NCI-H446 treated with DMSO at 0.1 percent for 48 hours (cell line): ENCODE results near the gene OPCML.

Experiments
- DNase-seq: peaks from one replicate; lab custom pipeline; 2025; lab: John Stamatoyannopoulos, UW

OPCML gene

DNA sequence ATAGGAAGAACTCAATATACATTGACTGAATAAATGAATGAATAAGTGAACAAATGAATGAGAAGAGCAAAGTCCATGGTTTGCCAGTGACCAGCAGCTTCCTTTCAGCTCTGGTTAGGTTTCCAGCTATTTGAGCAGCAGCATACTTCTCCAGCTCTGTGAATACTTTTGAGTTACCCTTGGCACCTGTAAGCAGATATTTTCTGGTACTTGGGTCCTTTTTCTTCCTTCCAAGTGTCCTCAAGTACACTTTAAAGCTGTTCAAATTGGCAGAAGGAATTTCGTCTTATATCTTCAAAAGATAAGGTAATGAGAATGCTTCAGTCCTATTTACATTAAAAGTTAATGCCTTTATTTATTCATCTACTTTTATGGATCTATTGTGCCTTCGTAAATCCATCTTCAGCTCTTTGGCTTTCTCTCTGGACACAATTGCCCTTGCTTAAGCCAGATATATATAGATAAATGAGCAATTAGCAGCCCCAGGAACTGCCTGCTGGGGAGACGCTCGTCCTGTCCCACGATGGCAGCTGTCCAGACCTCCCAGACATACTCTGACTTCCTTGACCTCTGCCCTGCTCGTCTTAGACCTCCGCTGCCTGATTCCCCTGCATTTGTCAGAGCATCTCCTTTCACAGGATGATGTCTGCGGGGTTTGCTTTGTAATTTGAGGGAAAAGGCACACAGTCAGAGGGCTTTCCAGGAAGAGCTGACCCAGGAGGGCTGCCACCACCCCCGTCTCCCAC lies 926.3 kb downstream of the OPCML start:
- DNase-seq: no peak

DNA sequence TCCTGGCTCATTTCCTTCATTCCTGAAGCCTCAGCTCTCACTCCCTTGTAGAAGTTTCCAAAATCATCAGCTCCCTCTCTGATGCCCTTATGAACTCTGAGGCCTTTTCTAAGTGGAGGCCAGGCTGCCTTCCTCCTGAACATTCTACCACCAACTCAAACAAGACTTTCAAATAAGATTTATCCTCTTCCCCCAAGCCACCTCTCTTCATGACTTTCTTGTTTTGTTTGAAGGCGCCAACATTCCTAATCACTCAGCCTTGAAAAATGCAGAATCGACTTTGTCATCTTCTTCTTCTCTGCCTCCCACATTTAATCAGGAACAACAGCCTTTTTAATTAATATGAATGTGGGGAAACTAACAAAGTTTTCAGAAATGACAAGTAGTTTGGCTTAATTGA lies 927.9 kb downstream of the OPCML start:
- DNase-seq: no peak

DNA sequence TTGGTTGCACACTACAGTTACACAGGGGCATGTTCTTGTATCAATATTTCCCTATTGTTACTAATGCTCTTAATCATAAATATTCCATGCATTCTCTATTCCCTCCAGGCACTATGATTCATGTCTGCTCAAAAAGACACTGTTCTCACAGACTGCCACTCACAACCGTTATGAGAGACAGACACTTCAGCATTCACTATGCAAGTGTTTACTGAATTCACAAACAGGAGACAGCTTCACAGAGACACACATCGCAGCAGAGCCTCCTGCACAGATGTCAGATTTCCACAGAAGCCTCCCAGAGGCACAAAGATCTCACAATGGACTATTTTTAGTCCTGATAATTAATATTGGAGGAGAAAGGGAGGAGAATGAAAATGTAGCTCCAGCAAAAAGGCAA lies 930.4 kb downstream of the OPCML start:
- no peak for DNase-seq

DNA sequence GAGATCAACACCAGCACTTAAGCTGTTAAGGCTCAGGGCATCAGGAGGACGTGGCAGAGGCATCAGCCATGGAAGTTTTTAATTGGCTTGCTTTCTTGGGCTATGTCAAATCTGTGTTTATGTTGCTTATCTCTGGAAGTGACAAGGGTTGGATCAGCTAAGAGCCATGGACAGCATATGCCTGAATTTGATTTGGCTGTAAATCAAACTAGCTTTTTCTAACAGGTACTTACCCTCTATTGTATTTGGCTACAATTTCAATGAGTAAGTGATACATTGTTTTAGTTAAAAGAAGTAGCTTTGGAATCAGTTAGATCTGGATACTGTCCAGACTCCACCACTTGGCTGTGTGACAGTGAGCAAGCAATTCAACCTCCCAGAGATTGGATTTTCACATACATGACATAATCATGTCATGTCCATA lies 936.6 kb downstream of the OPCML start:
- DNase-seq: no peak

DNA sequence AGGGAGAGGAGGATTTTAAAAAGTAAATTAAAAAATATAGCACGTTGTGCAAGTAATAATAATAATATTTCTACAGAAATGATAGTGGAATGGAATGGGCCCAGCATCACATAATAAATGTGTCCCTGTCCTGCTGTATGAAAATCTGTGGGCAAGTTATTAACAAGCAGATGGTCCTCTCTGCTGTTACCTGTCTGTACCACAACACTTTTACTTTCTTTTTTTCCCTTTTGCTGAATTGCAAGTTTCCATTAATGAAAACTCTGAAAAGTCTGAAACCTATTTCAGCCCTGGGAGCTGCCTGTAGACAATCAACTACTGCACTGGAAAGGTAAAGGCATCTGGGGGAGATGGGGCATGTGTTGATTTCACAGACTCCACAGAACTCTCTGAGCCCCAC lies 937.1 kb downstream of the OPCML start:
- DNase-seq: no peak

DNA sequence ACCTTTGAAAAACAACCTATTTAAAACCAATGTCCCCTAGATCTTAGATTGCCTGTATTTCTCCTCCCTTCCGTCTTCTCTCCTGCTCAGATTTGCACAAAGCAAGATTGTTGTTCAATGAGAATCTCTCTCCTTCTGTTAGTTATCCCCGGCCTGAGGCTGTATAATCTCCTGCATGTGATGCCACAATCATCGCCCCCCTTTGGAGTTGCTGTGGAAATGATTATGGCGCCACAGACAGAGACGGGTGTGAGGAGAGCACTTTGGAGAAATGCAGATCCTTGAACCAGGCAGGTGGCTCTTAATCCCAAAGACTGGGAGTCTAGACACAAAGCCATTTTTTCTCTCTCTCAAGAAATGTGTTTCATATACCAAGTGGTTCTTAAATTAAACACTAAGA lies 941.3 kb downstream of the OPCML start:
- DNase-seq: no peak

DNA sequence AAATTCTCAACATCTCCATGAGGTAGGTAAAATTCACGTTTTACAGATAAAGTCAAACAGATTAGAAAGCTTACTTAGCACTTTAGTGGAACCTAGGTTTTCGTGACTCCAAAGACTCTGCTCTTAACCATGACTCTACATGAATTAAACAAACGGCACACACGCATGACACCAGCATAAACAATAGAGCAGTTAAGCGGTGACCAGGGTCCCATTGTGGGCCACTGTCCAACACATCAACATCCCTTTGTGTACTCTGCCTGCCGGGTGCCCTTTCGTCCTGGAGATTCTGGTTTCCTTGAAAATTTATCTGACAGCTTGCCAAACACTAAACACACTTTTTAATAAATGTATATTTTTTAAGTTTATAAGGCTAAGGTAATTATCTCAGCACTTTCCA lies 941.7 kb downstream of the OPCML start:
- DNase-seq: no peak

DNA sequence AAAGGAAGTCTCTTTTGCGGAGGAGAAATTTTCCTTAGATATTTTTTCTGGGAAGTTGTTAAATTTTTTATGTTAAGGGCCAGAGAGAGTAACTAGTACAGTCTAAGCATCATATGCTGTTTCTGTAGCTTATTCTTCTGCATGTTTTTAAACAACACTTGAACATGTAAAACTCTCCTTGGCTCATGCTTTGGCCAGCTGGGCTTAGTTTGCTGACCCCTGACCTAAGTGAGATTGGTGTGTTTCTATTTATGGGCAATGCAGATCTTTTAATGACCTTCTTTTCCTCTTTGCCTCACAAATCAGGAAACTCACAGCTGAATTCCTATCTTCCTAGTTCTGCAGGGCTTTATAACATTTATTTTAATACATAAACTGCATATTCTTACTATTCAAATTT lies 942.5 kb downstream of the OPCML start:
- no peak for DNase-seq

DNA sequence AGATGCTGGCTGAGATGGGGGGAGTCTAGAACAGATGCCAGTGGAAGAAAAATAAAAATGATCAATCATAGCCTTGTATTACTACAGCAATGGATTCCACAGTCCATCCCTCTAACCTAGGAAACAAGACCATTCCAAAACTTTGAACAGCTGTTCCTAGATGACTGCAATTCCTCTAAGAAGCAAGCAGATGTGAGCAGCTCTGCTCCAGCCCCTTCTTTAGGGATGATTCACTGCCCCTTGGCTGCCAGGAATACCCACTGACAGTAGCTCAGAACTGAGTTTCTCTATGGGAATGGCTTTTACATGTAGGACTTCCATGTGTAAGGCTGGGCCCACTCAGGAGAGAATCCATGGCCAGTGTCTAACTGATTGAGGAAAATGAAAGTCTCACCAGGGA lies 943.9 kb downstream of the OPCML start:
- no peak for DNase-seq

DNA sequence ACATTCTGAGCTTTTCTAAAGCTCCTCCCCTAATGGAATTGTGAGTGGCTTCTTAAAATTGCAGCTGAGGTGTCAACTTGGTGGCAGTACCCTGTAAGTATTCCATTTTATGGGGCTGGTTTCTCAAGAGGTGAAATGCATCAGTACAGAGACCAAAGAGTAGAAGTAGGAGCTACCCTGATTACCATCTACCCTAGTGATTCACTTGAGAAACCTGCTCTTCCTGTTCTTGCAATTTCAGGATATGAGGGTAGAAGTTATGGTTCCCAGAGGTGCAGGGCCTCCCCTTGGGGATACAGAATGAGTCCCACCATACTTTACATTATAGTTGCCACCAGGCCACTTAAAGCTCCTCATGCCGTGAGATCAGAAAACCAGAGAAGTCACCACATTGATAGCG lies 944.6 kb downstream of the OPCML start:
- no peak for DNase-seq

DNA sequence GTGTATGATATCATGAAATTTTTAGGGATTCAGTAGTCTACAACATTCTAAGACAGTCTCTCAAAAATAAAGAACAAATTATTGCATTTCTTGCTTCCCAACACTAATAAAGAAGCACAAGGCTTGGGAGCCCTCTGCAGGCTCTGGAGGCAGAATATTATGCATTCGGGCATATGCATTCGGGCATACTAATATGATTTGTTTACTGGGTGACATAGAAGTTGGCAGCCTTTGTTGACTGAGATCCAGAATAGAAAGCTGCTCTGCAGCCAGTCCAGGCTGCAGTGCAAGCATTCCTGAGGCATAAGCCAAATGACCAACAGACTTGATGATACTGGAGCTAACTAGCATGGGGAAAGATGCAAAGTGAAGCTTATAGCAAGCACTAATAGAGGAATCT lies 945.5 kb downstream of the OPCML start:
- DNase-seq: no peak

DNA sequence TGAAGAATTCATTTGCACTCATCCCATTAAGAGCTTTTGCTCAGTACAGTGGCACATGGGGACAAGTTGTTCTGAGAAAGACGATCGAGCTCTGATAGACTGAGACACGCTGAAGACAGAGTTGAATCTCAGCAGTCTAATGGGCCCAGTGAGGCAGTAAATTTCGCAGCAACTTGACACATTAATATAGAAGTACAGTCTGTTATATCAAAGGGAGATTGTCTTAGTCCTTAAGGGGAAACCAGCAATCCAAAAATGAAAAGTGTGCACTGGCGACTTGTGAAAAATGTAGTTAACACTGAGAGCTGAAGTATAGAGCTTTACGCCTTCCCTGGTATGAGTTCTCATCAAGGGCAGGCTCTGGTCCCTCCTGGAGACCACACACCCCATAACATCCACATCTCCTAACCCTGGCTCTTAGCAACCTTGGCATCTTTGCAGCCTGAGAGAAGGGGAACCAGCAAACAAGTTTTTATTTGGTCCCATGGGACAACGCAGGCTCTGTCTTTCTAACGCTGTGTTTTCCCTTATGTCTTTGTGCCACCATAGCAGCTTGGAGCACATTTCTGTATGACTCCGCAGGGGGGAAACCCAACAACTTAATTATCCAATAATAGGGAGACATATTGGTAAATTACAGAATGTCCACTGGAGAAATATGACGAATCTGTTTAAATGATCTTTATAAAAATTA lies 952.5 kb downstream of the OPCML start:
- DNase-seq: no peak

DNA sequence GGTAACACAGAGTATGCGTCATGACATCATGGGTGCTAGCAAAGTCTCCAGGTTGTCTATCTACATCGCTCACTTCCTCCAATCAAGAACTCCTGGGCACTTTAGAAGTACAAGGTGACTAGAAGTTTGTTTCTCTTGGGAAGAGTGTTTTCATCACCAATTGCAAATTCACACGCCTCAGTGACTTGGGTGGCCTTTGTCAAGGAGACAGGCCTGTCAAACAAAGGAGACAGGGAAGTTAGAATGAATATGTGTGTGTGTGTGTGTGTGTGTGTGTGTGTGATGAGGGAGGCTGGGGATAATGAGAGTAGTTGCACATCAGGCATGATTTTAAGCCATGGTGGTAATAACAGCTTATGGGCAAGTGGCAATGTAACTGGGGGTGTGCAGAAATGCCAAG lies 953.2 kb downstream of the OPCML start:
- no peak for DNase-seq

DNA sequence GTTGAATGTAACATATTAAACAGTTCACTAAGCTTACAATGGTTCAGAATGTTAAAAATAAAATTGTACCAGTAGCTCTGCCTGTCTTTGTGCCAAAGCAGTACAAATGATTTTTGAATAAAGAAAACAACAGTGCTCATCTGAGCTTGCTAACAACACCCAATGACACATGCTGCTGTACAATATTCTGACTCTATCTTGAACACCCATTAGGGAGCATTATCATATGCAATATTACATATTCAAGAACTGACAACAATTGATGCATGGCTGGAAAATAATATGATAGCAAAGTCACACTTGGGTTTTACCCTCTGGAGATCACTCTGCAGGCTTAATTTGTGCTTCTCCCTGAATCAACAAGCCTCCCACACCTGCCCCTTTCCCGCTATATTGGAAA lies 953.7 kb downstream of the OPCML start:
- no peak for DNase-seq

DNA sequence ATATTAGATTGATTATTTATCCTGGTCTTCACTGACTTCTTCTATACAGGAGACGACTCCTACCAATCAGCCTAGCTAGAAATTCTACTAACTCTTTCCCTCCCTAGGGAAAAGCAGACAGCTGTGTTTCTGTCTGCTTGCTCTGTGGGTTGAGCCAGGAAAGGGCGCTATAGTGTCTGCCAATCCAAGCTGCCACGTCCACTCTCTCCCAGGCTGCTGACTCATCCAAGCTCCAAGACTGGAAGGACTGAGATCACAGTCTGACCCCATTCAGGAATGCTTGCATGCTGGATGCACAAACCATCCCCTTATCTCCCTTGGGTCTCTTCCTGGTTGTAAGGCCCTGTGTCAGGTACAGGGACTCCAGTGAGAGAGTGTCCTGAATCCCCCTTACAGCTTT lies 955.6 kb downstream of the OPCML start:
- no peak for DNase-seq

DNA sequence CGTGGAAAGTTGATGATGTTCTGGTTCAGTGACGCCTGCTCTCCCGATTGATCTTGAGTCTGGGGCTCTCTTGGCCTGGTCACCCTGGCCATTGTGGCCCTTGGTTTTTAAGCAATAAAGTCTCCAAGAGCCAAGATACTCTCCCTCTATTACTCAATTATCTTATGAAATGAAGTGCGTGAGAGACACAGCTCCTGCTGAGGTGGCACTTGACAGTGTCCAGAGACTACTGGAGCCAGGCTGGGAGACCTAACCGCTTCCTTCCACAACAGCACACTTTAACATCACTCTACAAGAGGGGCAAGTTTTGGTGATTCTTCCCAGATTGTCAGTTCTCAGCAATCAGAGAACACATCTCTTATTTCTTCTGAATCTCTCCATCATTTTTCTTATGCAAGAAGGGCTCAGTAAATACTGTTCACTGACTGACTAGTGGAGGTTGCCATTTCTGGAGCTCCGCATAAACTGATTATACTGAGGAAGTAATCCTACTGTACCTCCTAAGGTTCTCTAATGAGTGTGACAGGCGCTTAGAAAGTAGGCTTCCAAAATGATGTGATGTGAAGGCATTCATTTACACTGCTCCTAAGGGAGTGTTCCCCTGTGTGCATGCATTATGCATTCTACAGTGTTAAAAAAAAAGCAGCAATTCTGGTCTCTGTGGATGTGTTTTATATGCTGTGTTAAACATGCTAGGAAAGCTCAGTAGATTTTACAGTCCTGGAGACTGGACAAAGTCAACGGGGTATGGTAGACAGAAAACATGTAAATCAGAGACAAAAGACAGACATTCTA lies 968.0 kb downstream of the OPCML start:
- DNase-seq: no peak

DNA sequence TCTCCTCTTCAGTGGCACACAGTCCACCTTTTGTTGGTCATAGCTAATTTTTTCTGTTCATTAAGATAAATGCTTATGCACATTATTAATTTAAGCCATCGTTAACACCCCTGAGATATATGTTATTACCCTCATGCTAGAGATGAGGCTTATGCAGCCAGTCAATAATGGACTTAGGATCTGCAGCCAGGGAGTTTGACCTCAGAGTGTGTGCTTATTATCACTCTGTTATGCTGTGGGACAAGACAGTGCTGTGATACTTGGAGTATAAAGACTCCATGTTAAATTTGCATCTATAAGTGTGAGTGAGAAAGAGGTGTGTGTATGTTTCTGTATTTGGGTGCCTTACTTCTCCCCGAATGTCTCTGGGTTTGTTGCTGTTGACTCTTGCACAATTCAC lies 969.3 kb downstream of the OPCML start:
- no peak for DNase-seq

DNA sequence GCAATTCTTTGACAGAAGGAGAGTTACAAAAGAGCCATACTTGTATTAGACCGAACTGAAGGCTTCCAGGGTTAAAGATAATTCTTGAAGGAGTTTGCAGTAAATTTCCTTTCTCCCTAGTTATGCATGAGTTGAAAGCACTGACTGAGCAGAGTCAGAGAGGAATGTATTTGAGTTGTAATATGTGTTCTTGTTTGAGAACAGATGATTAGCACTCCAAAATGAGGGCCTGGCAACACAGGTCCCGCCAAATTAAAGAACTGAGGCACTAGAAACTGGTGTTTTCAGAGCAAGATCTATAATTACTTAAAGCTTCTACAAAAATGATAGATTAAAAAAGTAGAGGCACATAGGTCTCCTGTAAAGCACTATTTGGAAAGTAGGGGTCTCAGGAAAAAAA lies 970.4 kb downstream of the OPCML start:
- no peak for DNase-seq

DNA sequence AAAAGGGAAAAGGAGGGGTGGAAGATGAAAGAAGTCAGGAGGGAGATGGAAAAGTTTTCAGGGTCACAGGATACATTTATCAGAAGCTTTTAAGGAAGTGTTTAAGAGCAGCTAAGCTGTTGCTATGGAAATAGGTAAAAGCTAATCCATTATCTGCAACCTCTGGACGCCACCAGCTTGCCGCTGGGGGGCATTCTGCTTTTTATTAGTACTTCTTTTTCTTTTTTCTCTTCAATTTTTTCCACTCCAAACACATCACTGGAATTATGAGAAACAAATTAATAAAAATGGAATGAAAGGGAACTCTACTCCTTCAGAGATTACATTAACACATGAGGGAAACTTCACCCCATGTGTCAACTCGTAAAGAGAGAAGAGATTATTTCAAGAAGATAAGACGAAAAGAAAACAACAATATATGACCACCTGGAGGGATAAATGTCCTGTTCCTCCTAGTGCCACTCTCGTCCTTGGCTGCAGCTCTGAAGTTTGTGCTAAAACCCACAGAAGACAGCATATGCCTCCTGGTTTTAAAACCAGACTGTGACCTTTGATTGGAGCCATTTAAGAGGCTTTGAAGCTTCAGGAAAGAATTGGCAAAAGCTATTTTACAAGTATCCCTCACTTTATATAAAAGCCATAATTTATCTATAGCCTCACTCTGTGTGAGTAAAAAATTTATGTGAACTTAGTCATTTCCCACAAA lies 972.8 kb downstream of the OPCML start:
- DNase-seq: no peak

DNA sequence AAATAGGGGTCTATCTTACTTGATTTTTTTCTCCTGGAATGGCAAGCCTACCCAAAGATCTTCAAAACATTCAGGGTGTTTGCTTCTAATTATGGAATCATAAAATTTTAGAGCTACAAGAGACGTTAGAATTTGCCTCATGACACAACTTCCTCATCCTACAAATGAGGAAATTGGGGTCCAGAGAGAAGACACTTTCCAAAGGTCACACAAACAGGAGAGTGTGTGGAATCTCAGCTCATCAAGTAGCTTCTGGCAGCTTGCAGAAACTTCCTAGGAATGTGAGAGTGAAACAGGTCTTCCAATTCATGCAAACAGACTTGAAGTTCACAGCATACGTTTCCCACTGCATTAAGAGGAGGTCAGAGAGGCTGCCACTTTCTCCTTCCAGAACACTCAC lies 976.0 kb downstream of the OPCML start:
- no peak for DNase-seq

DNA sequence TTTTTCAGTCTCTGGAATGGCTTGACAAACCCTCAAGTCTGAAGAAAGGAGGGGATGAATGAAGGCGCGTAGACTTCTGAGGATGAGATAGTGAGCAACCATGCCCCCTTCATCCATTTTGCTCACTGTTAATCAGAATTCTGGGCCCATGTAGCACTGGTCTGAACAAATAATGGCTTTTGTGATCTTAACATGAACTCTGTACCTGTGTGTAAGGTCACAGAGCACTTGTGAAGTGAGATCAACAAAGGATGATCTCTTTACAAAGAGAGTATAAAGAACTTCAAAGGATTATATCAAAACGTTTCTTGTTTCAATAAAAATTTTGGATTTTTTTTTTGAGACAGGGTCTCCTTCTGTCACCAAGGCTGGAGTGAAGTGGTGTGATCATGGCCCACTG lies 976.7 kb downstream of the OPCML start:
- DNase-seq: no peak

DNA sequence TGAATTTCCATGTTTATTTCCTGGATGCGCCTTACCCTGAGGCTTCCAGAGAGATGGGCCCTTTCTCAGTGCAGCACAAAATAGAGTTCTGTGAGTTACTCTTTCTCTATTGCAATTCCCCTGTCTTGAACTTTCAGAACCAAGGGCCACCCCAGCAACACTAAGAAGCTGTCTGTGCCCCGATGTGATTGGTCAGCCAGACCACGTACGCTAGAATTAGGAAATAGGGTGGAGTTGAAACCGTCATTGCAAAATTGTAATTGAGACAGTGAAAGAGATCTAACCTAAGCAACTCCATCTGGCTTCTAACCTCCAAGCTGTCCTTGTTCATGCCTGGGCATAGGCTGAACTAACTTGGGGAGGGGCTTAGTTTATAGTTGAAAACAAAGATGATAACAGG lies 981.3 kb downstream of the OPCML start:
- no peak for DNase-seq

DNA sequence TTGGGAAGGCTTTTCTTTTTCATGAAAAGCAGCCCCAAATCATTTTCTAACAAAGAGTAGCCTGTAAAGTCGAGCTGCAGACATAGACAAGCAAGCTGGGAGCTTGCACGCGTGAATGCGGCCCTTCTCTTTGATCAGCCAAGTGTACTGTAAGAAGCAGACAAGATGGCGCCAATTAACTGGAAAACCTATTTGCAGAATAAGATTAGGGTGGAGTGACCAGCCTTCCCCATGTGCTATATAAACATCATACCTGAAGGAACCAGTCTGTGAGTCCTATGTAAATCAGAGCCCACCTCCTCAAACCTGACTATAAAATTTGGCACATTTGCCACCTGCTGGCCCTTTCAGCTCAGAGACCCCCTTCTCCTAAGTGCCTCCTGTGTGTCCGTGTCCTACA lies 982.7 kb downstream of the OPCML start:
- no peak for DNase-seq
